Measurements from ENCODE around the gene RPUSD1.

- TF ChIP-seq, protein P1, sequence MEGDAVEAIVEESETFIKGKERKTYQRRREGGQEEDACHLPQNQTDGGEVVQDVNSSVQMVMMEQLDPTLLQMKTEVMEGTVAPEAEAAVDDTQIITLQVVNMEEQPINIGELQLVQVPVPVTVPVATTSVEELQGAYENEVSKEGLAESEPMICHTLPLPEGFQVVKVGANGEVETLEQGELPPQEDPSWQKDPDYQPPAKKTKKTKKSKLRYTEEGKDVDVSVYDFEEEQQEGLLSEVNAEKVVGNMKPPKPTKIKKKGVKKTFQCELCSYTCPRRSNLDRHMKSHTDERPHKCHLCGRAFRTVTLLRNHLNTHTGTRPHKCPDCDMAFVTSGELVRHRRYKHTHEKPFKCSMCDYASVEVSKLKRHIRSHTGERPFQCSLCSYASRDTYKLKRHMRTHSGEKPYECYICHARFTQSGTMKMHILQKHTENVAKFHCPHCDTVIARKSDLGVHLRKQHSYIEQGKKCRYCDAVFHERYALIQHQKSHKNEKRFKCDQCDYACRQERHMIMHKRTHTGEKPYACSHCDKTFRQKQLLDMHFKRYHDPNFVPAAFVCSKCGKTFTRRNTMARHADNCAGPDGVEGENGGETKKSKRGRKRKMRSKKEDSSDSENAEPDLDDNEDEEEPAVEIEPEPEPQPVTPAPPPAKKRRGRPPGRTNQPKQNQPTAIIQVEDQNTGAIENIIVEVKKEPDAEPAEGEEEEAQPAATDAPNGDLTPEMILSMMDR (IDR thresholded peaks at IDR 0.05), result no peak
- TF ChIP-seq POLR2AphosphoS5 (IDR thresholded peaks at IDR 0.05) (no peak), EP300 (IDR thresholded peaks at IDR 0.05) (no peak), POLR2A (IDR thresholded peaks at IDR 0.05) (no peak)
Observed at GRCh38 chr16:734981-735881, 53.0 kb downstream of the RPUSD1 start.

Data from stomach (tissue), 4 donors.